Mesendoderm (in vitro differentiated cells): ENCODE measurements around the gene CRYBB1.

Experiments used
- DNase-seq: peaks from one replicate; pipeline ENCODE4 v3.0.0; 2013
- H2AK5ac ChIP-seq: 2 replicates; pipeline ENCODE4 v1.6.1; 2013; ENCODE audit warnings: low read length, inconsistent platforms
- H2BK120ac ChIP-seq: 2 replicates; pipeline ENCODE4 v1.6.1; 2013; ENCODE audit warnings: low read depth, mild to moderate bottlenecking, low read length, moderate library complexity, mixed read lengths
- H2BK15ac ChIP-seq: replicated peaks from 2 replicates; pipeline ENCODE4 v1.6.1; 2013; ENCODE audit warnings: low read depth, mild to moderate bottlenecking, moderate library complexity
- H2BK5ac ChIP-seq: 2 replicates; pipeline ENCODE4 v1.6.1; 2013; ENCODE audit warnings: low read length, inconsistent platforms
- H3K18ac ChIP-seq: 2 replicates; pipeline ENCODE4 v1.6.1; 2013; ENCODE audit warnings: mild to moderate bottlenecking, low read length, mixed read lengths
- H3K23ac ChIP-seq: one replicate; pipeline ENCODE4 v1.6.1; 2013; ENCODE audit warnings: low read length
- H3K27ac ChIP-seq: 2 replicates; pipeline ENCODE4 v1.5.1; 2013; ENCODE audit warnings: low read depth, mild to moderate bottlenecking, inconsistent platforms, low read length, moderate library complexity
- H3K27me3 ChIP-seq: 2 replicates; pipeline ENCODE4 v1.6.1; 2013; ENCODE audit warnings: low read length, control low read depth, mild to moderate bottlenecking, inconsistent platforms; ENCODE audit not compliant: insufficient read depth, poor library complexity
- H3K36me3 ChIP-seq: 2 replicates; pipeline ENCODE4 v1.6.1; 2013; ENCODE audit warnings: low read length, inconsistent platforms; ENCODE audit not compliant: control insufficient read depth, insufficient read depth
- H3K4ac ChIP-seq: one replicate; pipeline ENCODE4 v1.6.1; 2013; ENCODE audit warnings: low read depth, mild to moderate bottlenecking, low read length, moderate library complexity
- H3K4me1 ChIP-seq: 2 replicates; pipeline ENCODE4 v1.6.1; 2013; ENCODE audit warnings: low read depth, low read length, inconsistent platforms; ENCODE audit not compliant: control insufficient read depth
- H3K4me2 ChIP-seq: 2 replicates; pipeline ENCODE4 v1.6.1; 2013; ENCODE audit warnings: low read length
- H3K4me3 ChIP-seq: 2 replicates; pipeline ENCODE4 v1.5.1; 2013; ENCODE audit warnings: mild to moderate bottlenecking, low read length
- H3K56ac ChIP-seq: one replicate; pipeline ENCODE4 v1.6.1; 2013; ENCODE audit warnings: low read length
- H3K79me1 ChIP-seq: 2 replicates; pipeline ENCODE4 v1.6.1; 2013; ENCODE audit warnings: low read length, inconsistent platforms
- H3K79me2 ChIP-seq: 2 replicates; pipeline ENCODE4 v1.6.1; 2013; ENCODE audit warnings: mild to moderate bottlenecking, low read length; ENCODE audit not compliant: control insufficient read depth, insufficient read depth
- H3K9ac ChIP-seq: 2 replicates; pipeline ENCODE4 v1.6.1; 2013; ENCODE audit warnings: low read length, inconsistent platforms
- H4K5ac ChIP-seq: one replicate; pipeline ENCODE4 v1.6.1; 2013; ENCODE audit warnings: low read length
- H4K8ac ChIP-seq: one replicate; pipeline ENCODE4 v1.6.1; 2013; ENCODE audit warnings: low read depth, mild to moderate bottlenecking, control low read depth, low read length, moderate library complexity
- WGBS: extraction: QIAGEN DNeasy Blood & Tissue Kit; methylation state at CpG from one replicate; pipeline ENCODE4 v1.1.7; 2013; ENCODE audit warnings: low lambda C conversion rate, missing lambda C conversion rate; ENCODE audit not compliant: insufficient coverage; ENCODE audit errors: extremely low coverage; 5-methylcytosine and 5-hydroxymethylcytosine counted together

Gene CRYBB1

GRCh38 chr22:26651815-26652214 lies 34.0 kb upstream of the CRYBB1 start:
- Histone ChIP-seq H3K36me3 (no peaks in the 10 kb centered on the region), H3K79me2 (no peaks in the 10 kb centered on the region), H2AK5ac (no peak overlapping the region), H2BK15ac (no peak overlapping the region), H3K4me1 (peaks cover 6% of the 10 kb centered on the region), H3K9ac (no peak overlapping the region), H3K4ac (no peak overlapping the region), H3K4me2 (no peak overlapping the region), H3K79me1 (no peaks in the 10 kb centered on the region), H4K8ac (no peak overlapping the region), H2BK5ac (no peak overlapping the region), H3K56ac (no peak overlapping the region), H3K4me3 (no peak overlapping the region), H3K18ac (no peak overlapping the region), H3K23ac (no peak overlapping the region), H3K27me3 (no peaks in the 10 kb centered on the region), H4K5ac (no peak overlapping the region), H2BK120ac (no peak overlapping the region), H3K27ac (no peak overlapping the region)
- WGBS, result no CpG with 5 or more reads among the region's 10 CpGs
- DNase-seq, result no peak

- Histone ChIP-seq H4K5ac (no peak overlapping the region), H2BK15ac (no peak overlapping the region), H3K23ac (no peak overlapping the region), H3K4me1 (peaks cover 10% of the 10 kb centered on the region), H4K8ac (no peak overlapping the region), H3K18ac (no peak overlapping the region), H3K4me3 (no peak overlapping the region), H3K9ac (no peak overlapping the region), H3K4ac (no peak overlapping the region), H3K27ac (no peak overlapping the region), H3K79me1 (no peaks in the 10 kb centered on the region), H2BK120ac (no peak overlapping the region), H3K56ac (no peak overlapping the region), H2BK5ac (no peak overlapping the region), H2AK5ac (no peak overlapping the region), H3K79me2 (no peaks in the 10 kb centered on the region), H3K27me3 (no peaks in the 10 kb centered on the region), H3K4me2 (no peak overlapping the region), H3K36me3 (no peaks in the 10 kb centered on the region)
- DNase-seq, result no peak
- WGBS, result no CpG with 5 or more reads among the region's 6 CpGs
These were observed 33.0 kb upstream of the CRYBB1 start for GRCh38 chr22:26650722-26651421.

DNA sequence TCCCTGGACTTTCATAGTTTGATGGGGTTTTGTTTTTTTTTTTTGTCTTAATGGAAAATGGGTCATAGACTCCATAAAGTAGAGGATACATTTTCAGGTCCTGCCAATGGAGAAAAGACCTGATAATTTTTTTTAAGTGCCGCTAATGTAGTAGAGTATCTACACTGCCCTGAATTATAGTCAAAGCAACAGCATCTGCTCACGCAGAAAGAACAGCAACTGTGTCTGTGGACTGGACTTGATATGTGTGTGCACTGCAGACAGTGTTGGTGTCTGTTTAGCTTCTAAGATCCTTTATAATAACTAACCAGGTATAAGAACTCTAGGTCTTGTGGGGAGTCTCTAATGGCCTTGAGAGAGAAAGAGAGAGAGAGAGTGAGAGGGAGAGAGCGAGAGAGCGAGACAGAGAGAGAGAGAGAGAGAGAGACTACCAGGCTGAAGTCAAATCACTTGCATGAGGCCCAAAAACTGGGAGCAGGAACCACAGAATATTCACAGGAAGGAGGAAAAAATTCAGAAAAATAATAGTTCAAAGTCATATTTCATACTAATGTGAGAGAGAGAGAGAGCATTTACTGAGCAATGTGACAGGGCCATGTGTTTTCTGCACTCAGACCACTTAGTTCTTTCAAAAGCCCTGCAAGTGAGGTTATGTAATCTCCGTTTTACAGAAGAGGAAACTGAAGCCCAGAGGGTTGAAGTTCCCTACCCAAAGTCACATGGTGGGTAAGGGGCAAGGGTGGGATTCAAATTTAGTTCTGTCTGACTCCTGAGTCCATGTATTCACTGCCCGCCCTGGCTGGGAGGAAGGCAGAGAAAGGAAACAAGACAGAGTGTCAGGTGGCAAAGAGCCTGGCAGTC lies 30.9 kb upstream of the CRYBB1 start:
- no peak overlapping the region for H3K4me3 ChIP-seq
- WGBS, result no CpG with 5 or more reads among the region's 6 CpGs

DNA sequence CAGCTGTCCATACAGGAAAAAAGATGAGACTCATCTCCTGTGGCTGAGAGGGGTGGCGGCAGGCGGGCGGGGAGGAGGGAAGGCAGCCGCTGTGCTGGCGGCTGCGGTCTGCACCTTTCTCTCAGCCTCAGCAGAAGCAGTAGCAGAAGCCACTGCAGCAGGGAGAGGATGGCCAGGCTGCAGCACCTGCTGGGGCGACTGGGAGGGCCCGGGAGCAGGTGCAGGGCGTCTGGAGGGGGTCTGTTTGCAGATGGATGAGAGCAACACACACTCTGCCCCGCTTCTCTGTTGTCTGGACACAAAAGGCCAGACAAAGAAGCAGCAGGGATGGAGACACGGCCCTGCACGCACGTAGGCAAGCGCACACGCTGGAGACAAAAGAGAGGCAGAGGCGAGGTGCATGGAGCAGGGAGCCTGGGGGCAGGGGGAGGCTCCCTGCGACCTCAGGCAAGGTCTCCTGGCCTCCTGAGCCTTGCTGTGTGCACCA lies 30.2 kb upstream of the CRYBB1 start:
- H3K9ac ChIP-seq, result peak overlapping the region; percentile 40
- H3K36me3 ChIP-seq, result no peaks in the 10 kb centered on the region
- H3K56ac ChIP-seq, result peak overlapping the region; percentile 65
- no peaks in the 10 kb centered on the region for H3K79me2 ChIP-seq
- H3K4me1 ChIP-seq, result peaks cover 26% of the 10 kb centered on the region
- no peak overlapping the region for H2BK120ac ChIP-seq
- H3K23ac ChIP-seq, result no peak overlapping the region
- no peak overlapping the region for H3K4ac ChIP-seq
- H3K18ac ChIP-seq, result no peak overlapping the region
- H3K4me2 ChIP-seq, result no peak overlapping the region
- H2BK15ac ChIP-seq, result no peak overlapping the region
- peak; percentile 30 for DNase-seq
- no peak overlapping the region for H4K8ac ChIP-seq
- no peak overlapping the region for H4K5ac ChIP-seq
- H3K4me3 ChIP-seq, result no peak overlapping the region
- peaks cover 3% of the 10 kb centered on the region for H3K79me1 ChIP-seq
- no peaks in the 10 kb centered on the region for H3K27me3 ChIP-seq
- no peak overlapping the region for H2BK5ac ChIP-seq
- no peak overlapping the region for H3K27ac ChIP-seq
- H2AK5ac ChIP-seq, result no peak overlapping the region
- whole genome bisulfite sequencing, result no CpG with 5 or more reads among the region's 17 CpGs

More for the DNA sequence above, 30.9 kb upstream of the CRYBB1 start:
- no peak overlapping the region for H3K23ac ChIP-seq
- no peak overlapping the region for H4K8ac ChIP-seq
- no peak overlapping the region for H3K4ac ChIP-seq
- H3K79me1 ChIP-seq, result peaks cover 3% of the 10 kb centered on the region
- no peak overlapping the region for H2AK5ac ChIP-seq
- H3K4me2 ChIP-seq, result no peak overlapping the region
- no peak overlapping the region for H3K18ac ChIP-seq
- H2BK15ac ChIP-seq, result no peak overlapping the region
- H3K4me1 ChIP-seq, result peaks cover 22% of the 10 kb centered on the region
- H3K56ac ChIP-seq, result no peak overlapping the region
- H4K5ac ChIP-seq, result no peak overlapping the region
- no peak overlapping the region for H2BK120ac ChIP-seq
- H3K9ac ChIP-seq, result peak overlapping the region; percentile 18
- H2BK5ac ChIP-seq, result no peak overlapping the region
- no peaks in the 10 kb centered on the region for H3K79me2 ChIP-seq
- H3K27ac ChIP-seq, result no peak overlapping the region
- H3K36me3 ChIP-seq, result no peaks in the 10 kb centered on the region
- no peaks in the 10 kb centered on the region for H3K27me3 ChIP-seq
- no peak for DNase-seq

GRCh38 chr22:26646158-26646557 lies 28.3 kb upstream of the CRYBB1 start:
- no peak overlapping the region for H3K27ac ChIP-seq
- peaks cover 29% of the 10 kb centered on the region for H3K4me1 ChIP-seq

More at GRCh38 chr22:26646158-26646557, 28.3 kb upstream of the CRYBB1 start:
- H2AK5ac ChIP-seq, result peak overlapping the region; percentile 45
- no peak overlapping the region for H3K4me3 ChIP-seq
- H3K23ac ChIP-seq, result no peak overlapping the region
- H3K79me2 ChIP-seq, result no peaks in the 10 kb centered on the region
- H3K4me2 ChIP-seq, result no peak overlapping the region
- H4K8ac ChIP-seq, result no peak overlapping the region
- peak overlapping the region; percentile 65 for H3K56ac ChIP-seq
- H4K5ac ChIP-seq, result no peak overlapping the region
- H2BK5ac ChIP-seq, result peak overlapping the region; percentile 7
- no peaks in the 10 kb centered on the region for H3K27me3 ChIP-seq
- no peak overlapping the region for H2BK120ac ChIP-seq
- no peak overlapping the region for H3K4ac ChIP-seq
- H3K79me1 ChIP-seq, result peaks cover 3% of the 10 kb centered on the region
- DNase-seq, result peak; percentile 36
- WGBS, result no CpG with 5 or more reads among the region's 5 CpGs
- H3K9ac ChIP-seq, result peak overlapping the region; percentile 51
- H3K18ac ChIP-seq, result no peak overlapping the region
- H3K36me3 ChIP-seq, result no peaks in the 10 kb centered on the region
- no peak overlapping the region for H2BK15ac ChIP-seq
